Stimulated activated CD8-positive, alpha-beta memory T cell treated with anti-CD3 and anti-CD28 coated beads, Interleukin-2, amount 100 ng/mL, for 1 hour (primary cell): ENCODE data around the gene CDS1.
"Not testable (repeated sequence)": the region's sequence is repeated elsewhere in the genome, so short reads cannot be mapped to it uniquely, and the experiment has no call there.

Source experiments
- DNase-seq, 2 donors: peaks; one replicate each; pipeline ENCODE4 v3.0.0-alpha.2; 2020; ENCODE audit warnings: low read depth in 2 of 2

Gene CDS1

DNA sequence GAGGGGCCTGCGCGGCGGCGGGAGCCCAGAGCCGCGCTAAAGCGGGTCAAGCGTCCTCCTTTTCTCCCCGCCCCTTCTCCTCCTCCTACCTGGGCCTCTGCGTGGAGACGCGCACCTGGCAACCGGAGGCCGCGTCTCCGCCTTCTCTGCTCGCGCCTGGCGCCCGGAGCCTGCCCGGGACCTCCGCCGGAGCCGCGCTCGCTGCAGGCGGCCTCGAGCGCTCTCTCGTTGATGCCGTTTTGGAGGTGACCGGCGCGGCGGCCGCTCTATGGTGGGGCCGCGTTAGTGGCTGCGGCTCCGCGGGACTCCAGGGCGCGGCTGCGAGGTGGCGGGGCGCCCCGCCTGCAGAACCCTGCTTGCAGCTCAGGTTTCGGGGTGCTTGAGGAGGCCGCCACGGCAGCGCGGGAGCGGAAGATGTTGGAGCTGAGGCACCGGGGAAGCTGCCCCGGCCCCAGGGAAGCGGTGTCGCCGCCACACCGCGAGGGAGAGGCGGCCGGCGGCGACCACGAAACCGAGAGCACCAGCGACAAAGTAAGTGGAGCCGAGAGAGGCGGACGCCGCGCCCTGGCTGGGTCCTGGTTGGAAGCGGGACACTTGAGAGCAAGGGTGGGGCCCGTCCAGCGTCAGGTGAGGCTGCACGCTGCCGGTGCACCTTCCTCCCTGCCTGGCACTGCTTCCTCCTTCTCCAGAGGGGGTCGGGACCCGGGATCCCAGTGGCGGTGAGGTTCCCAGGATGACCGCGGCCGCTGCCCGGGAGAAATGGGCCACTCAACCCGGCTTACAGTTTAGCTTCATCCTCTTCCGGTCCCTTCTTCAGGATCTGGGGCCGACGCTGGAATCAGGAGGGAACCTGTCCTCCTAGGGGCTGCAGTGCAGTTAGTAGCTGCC is at the start of gene CDS1:
CDS1 (plus strand) TSS at position 140 of the 888 bp plus-strand sequence; CDS start at position 415, 275 bp downstream.
- no peak for DNase-seq

DNA sequence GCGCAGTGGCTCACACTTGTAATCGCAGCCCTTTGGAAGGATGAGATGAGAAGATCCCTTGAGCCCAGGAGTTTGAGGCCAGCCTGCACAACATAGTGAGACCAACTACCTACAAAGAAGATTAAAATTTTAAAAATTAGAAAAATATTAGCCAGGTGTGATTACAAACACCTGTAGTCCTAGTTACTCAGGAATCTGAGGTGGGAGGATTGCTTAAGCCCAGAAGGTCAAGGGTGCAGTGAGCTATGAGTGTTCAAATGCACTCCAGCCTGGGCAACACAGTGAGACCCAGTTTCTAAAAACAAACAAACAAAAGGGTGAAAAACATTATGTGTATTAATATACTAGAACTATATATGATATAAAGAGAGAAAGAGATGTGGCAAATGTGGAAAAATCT is 47.0 kb upstream of the CDS1 start:
- DNase-seq = no peak

- DNase-seq = no peak
Measured at GRCh38 chr4:84545093-84545492, 37.8 kb upstream of the CDS1 start.

DNA sequence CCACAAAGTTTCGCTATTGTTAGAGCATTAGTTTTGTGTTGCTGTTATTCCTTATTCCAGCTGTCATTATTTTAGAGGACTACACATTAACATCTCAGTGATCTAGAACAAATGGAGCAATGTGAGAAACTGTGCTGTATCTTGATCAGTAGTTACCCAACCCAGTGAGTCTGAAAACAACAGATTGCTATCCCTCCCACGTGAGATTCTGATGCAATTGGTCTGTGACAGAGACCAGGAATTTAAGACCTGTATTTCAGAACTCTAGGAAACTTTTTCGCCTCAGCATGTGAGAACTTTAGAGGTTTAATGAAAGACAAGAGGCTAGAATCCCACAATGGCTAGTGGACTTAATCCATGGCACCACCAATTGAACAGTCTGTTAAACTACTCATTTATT is 35.7 kb upstream of the CDS1 start:
- DNase-seq = no peak

DNA sequence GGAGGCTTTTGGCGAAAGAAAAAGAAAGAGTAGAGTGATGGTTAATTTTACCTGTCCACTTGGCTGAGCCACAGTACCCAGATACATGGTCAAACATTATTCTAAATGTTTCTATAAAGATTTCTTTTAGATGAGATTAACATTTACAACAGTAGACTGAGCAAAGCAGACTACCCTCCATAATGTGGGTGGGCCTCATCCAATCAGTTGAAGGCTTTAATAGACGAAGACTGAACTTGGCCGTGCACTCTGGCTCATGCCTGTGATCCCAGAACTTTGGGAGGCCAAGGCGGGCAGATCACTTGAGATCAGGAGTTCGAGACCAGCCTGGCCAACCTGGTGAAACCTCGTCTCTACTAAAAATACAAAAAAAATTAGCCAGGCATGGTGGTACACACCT is 33.7 kb upstream of the CDS1 start:
- DNase-seq = not testable (repeated sequence)

DNA sequence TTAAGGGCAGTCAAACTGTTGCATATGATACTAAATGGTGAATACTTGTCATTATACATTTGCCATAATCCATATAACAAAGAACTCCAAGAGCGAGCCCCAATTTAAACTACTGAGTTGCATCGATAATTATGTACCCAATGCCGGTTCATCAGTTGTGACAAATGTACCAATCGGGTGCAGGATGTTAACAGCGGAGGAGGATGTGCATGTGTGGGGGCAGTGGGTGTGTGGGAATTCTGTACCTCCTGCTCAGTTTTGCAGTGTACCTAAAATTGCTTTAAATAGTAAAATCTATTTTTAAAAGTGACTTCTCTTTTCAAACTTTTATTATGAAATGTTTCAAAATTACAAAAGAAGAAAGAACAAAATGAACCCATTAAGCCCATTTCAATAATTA is 20.8 kb upstream of the CDS1 start:
- no peak for DNase-seq

GRCh38 chr4:84563002-84563401 is 19.9 kb upstream of the CDS1 start:
- DNase-seq = no peak

DNA sequence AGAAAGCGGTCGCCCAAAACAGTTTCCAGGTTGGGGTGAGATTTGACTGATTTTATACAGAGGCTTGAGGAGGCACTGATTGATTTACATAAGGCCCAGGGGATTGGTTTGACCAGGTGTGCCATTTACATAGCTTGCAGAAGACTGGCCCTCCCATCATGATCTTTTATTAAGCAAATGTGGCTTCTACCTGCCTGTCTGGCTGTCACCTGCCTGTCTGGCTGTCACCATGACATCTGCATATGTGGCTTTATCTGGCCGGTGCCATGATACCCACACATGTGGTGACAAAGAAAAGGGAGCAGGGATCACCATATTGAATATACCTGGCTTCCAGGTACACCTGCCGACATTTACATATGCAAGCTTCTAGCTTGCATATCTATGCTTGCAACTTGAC is 17.0 kb upstream of the CDS1 start:
- DNase-seq = no peak

DNA sequence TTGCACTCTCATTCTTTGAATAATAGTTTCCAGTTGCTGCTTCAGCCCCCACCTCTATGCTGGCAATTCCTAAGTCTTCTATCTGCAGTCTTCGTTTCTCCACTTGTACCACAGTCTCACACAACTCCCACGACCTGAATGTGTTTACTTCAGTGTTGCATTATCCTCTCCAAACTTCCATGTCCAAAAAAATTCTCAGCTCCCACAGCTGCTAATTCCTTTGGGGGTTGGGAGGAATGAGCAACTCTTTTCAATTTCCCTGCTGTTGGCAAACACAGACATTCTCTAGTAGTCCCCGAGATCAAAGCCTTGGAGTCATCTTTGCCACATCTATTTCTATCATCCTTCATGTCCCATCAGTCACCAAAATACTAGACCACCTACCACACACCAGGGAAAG is 14.4 kb upstream of the CDS1 start:
- DNase-seq = no peak

- DNase-seq = no peak
Measured at GRCh38 chr4:84569009-84569408, 13.9 kb upstream of the CDS1 start.

DNA sequence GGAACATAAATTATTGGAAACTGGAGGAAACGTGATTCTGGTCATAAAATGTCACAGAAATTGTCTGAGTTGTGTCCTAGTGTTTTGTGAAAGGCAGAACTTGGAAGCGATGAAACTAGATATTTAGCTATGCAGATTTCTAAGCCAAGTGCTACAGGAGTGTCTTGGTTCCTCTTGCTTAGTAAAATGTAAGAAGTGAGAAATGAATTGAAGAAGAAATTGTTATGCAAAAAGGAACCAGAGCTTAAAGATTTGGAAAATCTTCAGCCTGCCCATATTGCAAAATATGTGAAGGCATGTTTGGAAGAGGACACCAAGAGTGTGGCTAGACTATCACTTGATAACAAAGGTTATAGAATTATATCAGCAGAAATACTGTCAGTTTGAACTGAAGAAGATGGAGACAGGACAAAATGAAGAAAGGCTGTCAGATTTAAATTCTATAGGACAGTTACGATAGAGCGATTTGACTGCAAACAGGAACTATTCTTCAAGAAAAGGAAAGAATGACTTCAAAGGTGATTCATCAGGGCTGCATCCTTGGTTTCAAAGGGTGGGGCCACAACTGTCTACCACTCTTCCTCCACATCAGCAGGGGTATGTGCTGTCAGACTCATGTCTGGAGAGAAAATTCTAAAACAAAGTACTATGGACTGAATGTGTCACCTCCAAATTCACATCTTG is 9.4 kb upstream of the CDS1 start:
- no peak for DNase-seq

GRCh38 chr4:84574069-84574720 is 8.7 kb upstream of the CDS1 start:
- no peak for DNase-seq

DNA sequence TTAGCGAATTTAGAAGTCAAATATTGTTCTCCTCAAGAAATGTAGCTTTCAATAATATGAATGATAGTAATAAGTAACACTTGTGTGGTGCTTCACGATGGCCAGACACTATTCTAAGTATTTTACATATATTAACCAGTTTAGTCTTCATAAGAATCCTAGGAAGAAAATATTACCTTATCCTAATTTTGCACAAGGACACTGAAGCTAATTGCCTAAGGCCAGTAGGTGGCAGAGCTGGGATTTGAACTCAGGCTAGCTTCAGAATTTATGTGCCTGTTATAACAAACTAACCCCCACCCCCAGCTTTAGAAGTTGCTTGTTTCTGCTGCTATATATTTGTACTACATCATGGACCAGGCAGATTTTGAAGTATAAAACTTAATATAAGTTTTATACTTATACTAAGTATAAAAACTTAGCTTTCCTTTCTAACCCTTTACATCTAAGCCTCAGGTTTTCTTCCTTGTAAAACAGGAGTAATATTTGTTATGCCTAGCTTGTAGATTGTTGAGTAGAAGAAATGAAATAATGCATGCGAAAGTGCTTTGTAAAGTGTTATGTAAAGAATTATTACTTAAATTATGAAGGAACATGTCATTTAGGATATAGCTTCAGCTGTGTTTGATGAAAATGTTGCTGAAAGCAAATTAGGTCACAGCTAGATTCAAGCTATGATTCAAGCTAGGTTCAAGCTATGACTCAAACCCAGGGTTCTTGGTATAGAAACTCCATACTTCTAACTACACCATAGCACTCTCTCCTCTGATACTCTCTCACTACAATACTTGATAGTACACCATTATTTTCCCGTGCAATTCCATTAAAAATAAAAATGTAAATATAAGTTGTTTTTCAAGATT is 4.2 kb upstream of the CDS1 start:
- DNase-seq = no peak

DNA sequence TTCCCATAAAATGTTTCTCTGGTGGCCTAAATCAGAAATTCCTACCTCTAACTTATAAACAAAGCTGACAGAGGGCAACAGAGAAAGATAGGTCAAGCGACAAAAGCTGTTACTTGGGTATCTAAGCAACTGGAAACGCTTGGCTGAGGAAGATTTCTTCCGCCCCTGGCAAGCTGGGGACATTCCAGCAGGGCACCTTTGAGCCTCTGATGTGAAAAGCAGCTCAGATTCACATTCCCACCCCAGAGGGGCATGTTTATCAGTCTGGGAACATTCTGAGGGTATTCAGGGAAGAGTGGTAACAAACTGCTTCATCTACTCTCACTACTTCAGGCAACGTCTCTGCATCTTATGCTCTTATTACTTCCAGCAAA is 3.5 kb upstream of the CDS1 start:
- DNase-seq = no peak

- DNase-seq = peak; percentile 77 to 79
Measured at GRCh38 chr4:84582302-84582987, 482 bp upstream of the CDS1 start.

- no peak for DNase-seq
Measured at GRCh38 chr4:84583876-84584380, 1.0 kb downstream of the CDS1 start.

DNA sequence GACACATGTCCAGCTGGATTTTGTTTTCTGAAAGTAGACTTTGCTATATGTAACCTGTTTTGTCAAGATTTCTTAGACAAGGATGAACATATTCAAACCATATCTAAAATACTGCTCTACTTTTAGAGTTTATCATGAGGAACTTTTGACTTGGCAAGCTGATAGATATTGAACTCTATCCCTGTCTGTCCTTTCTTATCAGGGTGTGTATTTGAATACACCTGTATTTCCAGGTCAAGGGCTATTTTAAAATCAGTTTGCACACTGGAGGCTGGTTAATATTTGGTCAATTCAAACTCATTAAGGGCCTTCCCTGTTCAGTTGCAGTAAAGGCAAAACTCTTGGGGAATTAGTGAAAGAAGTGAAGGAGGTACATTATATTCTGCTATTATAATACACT is 2.3 kb downstream of the CDS1 start:
- no peak for DNase-seq

GRCh38 chr4:84594724-84595123 is 11.8 kb downstream of the CDS1 start:
- DNase-seq = no peak

DNA sequence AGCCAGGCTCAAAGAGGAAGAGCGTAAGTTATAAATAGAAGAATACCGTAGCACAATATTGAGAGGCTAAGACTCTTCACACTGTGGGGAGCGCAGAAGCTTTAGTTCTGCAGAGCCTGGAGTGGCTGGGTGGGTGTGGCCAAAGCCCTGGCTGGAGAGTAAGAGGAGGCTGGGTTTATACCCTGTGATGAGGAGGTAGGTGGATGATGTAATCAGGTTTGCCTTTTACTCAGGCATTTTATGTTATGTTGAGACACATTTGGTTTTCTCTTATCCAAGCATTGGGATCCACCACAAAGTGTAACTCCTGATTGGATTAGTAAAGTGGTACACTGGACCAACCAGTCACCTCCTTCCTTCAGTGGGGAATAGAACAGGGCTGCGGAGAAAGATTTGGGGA is 13.9 kb downstream of the CDS1 start:
- DNase-seq = no peak

DNA sequence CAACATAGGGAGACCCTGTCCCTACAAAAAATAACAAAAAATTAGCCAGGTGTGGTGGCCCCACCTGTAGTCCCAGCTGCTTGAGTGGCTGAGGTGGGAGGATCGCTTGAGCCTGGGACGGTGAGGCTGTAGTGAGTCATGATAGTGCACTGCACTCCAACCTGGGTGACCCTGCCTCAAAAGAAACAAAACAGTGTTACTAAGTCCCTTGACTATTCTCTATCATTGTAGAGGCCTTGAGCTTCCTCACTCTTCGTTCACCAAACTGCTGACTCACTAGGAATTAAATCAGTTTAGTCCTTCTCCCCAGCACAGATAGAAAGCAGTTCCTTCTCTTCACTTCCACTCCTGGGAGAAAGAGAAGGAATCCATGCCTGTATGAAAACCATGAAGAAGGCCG is 14.5 kb downstream of the CDS1 start:
- no peak for DNase-seq

- no peak for DNase-seq
Measured at GRCh38 chr4:84606645-84607044, 23.7 kb downstream of the CDS1 start.
